Skeletal muscle cell (primary cell): ENCODE measurements around the gene GDPGP1.
"Not testable (repeated sequence)": the region's sequence is repeated elsewhere in the genome, so short reads cannot be mapped to it uniquely, and the experiment has no call there.

Experiments
- DNase-seq: peaks from one replicate; pipeline ENCODE4 v3.0.0-alpha.2; 2010; ENCODE audit warnings: low read depth
- H3K4me3 ChIP-seq: 2 replicates; pipeline ENCODE4 v1.5.1; 2011; ENCODE audit warnings: low read depth, mild to moderate bottlenecking, control low read depth, low read length, moderate library complexity

Gene GDPGP1

DNA sequence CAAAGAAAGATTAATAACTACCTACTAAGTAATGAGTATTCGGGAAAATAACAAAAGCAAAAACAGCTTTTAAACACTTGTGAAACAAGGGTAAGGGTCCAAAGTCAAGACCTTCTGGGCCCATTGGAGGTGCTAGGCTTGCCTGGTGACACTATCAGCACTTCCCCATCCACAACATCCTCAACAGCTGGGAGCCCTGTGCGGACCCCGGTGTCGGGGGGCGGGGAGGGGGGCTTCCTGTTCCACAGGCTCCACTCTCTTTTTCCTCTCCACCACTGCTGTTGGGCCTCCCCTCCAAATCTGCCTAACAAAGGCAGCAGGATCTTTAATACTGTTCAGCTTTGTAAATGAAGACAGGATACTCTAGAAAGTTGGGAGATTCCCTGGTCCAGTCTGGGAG lies 53.1 kb downstream of the GDPGP1 start:
- DNase-seq = no peak

GRCh38 chr15:90287946-90288345 lies 53.9 kb downstream of the GDPGP1 start:
- no peak for DNase-seq
- no peak overlapping the region for H3K4me3 ChIP-seq

More for the DNA sequence above, 53.1 kb downstream of the GDPGP1 start:
- no peak overlapping the region for H3K4me3 ChIP-seq

- DNase-seq = no peak
These were observed 57.8 kb downstream of the GDPGP1 start for GRCh38 chr15:90291679-90292356.

GRCh38 chr15:90293040-90293810 lies 59.2 kb downstream of the GDPGP1 start:
- not testable (repeated sequence) for H3K4me3 ChIP-seq, DNase-seq

More at GRCh38 chr15:90291679-90292356, 57.8 kb downstream of the GDPGP1 start:
- H3K4me3 ChIP-seq = no peak overlapping the region

DNA sequence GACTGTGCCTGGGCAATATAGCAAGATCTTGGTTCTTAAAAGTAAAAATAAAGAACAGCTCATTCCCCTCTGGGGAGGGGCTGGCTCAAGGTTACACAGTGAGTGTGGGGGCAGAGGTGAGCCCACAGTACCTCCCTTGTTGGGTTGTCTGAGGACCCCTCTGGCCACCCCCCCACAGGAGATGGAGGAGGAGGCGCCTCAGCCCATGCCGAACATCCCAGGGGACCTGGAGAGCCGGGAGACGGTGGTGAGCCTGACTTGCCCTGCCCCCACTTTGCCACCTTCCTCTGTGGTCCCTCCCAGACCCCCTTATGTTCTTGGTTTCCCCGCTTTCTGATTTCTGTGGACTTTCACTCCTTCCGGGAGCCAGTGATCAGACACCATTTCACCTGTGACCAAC lies 60.1 kb downstream of the GDPGP1 start:
- no peak overlapping the region for H3K4me3 ChIP-seq
- DNase-seq = no peak

DNA sequence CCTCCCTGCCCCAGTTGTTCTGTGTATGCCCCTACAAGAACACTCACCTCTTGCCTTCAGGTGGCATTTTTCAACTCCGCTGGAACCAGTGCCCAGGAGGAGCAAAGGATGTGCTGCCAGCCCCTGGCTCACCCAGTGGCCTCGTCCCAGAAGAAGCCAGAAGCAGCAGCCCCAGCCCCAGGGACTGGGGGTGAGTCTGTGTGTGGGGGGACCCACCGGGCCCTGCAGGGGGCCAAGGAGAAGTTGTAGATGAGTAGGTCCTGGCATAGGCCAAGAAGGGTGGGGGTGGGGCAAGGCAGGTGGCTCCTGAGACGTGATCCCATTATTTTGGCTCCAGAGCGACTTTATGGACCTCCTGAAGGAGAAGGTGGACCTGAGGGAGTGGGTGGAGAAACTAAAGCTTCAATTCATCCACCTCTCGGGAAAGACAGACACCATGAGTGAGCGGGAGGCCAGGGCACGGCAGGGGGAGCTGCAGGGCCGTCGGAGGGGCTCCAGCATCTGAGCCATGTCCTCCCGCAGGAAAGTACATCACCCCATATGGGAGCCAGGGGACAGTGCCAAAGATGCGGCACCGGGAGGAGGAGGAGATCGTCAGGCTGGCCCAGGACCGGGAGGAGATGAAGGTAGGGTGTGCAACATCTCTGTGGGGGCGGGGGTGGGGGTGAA lies 60.7 kb downstream of the GDPGP1 start:
- no peak overlapping the region for H3K4me3 ChIP-seq
- DNase-seq = no peak

GRCh38 chr15:90295270-90295648 lies 61.2 kb downstream of the GDPGP1 start:
- DNase-seq = no peak
- no peak overlapping the region for H3K4me3 ChIP-seq
